Measurements from ENCODE around the gene ZNF496.

DNA sequence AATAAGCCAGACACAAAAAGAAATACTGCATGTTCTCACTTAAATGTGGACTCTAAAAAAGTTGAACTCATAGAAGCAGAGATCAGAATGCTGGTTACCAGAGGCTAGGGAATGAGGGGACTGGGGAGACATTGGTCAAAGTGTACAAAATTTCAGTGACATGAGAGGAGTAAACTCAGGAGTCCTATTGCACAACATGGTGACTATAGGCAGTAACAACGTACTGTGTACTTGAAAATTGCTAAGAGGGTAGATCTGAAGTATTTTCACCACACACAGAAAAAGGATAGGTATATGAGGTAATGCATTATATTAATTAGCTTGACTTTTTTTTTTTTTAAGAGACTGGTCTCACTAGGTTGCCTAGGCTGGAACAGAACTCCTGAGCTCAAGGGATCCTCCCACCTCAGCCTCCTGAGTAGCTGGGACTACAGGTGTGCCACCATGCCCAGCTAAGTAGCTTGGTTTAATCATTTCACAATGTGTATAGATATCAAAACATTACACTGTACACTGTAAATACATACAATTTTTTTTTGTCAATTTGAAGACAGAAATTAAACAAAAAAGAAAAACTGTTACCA lies 7.4 kb downstream of the ZNF496 start:
- TF ChIP-seq, protein P1, sequence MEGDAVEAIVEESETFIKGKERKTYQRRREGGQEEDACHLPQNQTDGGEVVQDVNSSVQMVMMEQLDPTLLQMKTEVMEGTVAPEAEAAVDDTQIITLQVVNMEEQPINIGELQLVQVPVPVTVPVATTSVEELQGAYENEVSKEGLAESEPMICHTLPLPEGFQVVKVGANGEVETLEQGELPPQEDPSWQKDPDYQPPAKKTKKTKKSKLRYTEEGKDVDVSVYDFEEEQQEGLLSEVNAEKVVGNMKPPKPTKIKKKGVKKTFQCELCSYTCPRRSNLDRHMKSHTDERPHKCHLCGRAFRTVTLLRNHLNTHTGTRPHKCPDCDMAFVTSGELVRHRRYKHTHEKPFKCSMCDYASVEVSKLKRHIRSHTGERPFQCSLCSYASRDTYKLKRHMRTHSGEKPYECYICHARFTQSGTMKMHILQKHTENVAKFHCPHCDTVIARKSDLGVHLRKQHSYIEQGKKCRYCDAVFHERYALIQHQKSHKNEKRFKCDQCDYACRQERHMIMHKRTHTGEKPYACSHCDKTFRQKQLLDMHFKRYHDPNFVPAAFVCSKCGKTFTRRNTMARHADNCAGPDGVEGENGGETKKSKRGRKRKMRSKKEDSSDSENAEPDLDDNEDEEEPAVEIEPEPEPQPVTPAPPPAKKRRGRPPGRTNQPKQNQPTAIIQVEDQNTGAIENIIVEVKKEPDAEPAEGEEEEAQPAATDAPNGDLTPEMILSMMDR (IDR thresholded peaks at IDR 0.05; ENCODE audit: low read depth, low read length, poor library complexity, severe bottlenecking) = no peak
- TF ChIP-seq EZH2phosphoT487 (IDR thresholded peaks at IDR 0.05; ENCODE audit: borderline replicate concordance, low read length) = no peak

Measured in DOHH2 (cell line).